ENCODE data around the gene ADAMTSL4.

DNA sequence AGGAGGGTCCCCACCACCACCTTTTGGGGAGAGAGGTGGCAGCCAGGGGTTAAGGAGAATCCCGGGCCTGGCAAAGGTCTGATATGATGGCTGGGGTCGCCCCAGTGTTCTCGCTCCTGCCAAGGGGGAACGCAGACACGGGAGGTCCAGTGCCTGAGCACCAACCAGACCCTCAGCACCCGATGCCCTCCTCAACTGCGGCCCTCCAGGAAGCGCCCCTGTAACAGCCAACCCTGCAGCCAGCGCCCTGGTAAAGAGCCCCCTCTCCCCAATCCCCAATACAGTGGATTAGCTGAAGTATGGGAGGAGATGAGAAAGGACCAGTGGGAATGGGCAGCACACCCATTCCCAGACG is 10.4 kb downstream of the ADAMTSL4 start:
- TF ChIP-seq POLR2A (IDR thresholded peaks at IDR 0.05) (no peak), POLR2AphosphoS5 (IDR thresholded peaks at IDR 0.05) (no peak)
- TF ChIP-seq, protein P1, sequence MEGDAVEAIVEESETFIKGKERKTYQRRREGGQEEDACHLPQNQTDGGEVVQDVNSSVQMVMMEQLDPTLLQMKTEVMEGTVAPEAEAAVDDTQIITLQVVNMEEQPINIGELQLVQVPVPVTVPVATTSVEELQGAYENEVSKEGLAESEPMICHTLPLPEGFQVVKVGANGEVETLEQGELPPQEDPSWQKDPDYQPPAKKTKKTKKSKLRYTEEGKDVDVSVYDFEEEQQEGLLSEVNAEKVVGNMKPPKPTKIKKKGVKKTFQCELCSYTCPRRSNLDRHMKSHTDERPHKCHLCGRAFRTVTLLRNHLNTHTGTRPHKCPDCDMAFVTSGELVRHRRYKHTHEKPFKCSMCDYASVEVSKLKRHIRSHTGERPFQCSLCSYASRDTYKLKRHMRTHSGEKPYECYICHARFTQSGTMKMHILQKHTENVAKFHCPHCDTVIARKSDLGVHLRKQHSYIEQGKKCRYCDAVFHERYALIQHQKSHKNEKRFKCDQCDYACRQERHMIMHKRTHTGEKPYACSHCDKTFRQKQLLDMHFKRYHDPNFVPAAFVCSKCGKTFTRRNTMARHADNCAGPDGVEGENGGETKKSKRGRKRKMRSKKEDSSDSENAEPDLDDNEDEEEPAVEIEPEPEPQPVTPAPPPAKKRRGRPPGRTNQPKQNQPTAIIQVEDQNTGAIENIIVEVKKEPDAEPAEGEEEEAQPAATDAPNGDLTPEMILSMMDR (IDR thresholded peaks at IDR 0.05): no peak
